ENCODE data around the gene PRDX2.
"Not testable (repeated sequence)": the region's sequence is repeated elsewhere in the genome, so short reads cannot be mapped to it uniquely, and the experiment has no call there.

DNA sequence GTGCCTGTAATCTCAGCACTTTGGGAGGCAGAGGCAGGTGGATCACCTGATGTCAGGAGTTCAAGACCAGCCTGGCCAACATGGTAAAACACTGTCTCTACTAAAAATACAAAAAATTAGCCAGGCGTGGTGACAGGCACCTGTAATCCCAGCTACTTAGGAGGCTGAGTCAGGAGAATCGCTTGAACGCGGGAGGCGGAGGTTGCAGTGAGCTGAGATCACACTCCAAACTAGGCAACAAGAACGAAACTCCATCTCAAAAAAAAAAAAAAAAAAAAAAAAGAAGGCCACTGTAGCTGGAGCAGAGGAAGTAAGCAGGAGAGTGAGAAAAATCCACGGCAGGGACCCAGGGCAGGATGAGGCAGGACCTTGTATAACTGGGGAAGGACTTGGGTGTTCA is 45.0 kb upstream of the PRDX2 start:
- TF ChIP-seq POLR2A (IDR thresholded peaks at IDR 0.05; ENCODE audit: low read length); GATA1 (IDR thresholded peaks at IDR 0.05; ENCODE audit: low read depth, low read length): not testable (repeated sequence)
